Mucosa of rectum (tissue), 2 donors: ENCODE results near the gene ADAM15.

Source experiments
- H3K27ac ChIP-seq, 2 donors: one replicate each; pipeline ENCODE4 v1.7.0; 2013; ENCODE audit warnings: inconsistent platforms in 2 of 2, low read depth in 2 of 2, low read length in 2 of 2
- H3K27me3 ChIP-seq, 2 donors: one replicate each; pipeline ENCODE4 v1.7.0; 2013; ENCODE audit warnings: low read length in 2 of 2; ENCODE audit not compliant: control insufficient read depth in 2 of 2, insufficient read depth in 2 of 2
- H3K36me3 ChIP-seq, 2 donors: one replicate each; pipeline ENCODE4 v1.7.0; 2013; ENCODE audit warnings: low read length in 2 of 2; ENCODE audit not compliant: control insufficient read depth in 2 of 2, insufficient read depth in 2 of 2
- H3K4me1 ChIP-seq, 2 donors: one replicate each; pipeline ENCODE4 v1.7.0; 2013; ENCODE audit warnings: low read length in 2 of 2, mild to moderate bottlenecking in 1 of 2; ENCODE audit not compliant: control insufficient read depth in 2 of 2, insufficient read depth in 2 of 2
- H3K4me3 ChIP-seq, 2 donors: one replicate each; pipeline ENCODE4 v1.7.0; 2013; ENCODE audit warnings: low read length in 2 of 2
- H3K9ac ChIP-seq, 2 donors: one replicate each; pipeline ENCODE4 v1.7.0; 2013; ENCODE audit warnings: low read length in 2 of 2, low read depth in 1 of 2, mild to moderate bottlenecking in 1 of 2
- H3K9me3 ChIP-seq, 2 donors: one replicate each; pipeline ENCODE4 v1.7.0; 2013; ENCODE audit warnings: low read length in 2 of 2; ENCODE audit not compliant: control insufficient read depth in 2 of 2
- donor health status: healthy.
- donor health status: Normal muscosa, but diverticular disease.

Gene ADAM15

GRCh38 chr1:155038602-155039307, 12.4 kb upstream of the ADAM15 start:
- H3K9me3 ChIP-seq: no peaks in the 10 kb centered on the region
- peaks cover 27 to 40% of the 10 kb centered on the region in 2 donors for H3K4me1 ChIP-seq
- no peaks in the 10 kb centered on the region for H3K36me3 ChIP-seq
- H3K27ac ChIP-seq: peak overlapping the region; percentile 85 to 92
- peak overlapping the region in 1 of 2 donors; percentile 26 for H3K4me3 ChIP-seq
- no peaks in the 10 kb centered on the region for H3K27me3 ChIP-seq
- H3K9ac ChIP-seq: peak overlapping the region; percentile 64 to 67

GRCh38 chr1:155039308-155039669, 11.8 kb upstream of the ADAM15 start:
- Histone ChIP-seq H3K9ac (peak overlapping the region; percentile 64 to 67), H3K27me3 (no peaks in the 10 kb centered on the region), H3K9me3 (no peaks in the 10 kb centered on the region), H3K36me3 (no peaks in the 10 kb centered on the region), H3K4me1 (peaks cover 33 to 45% of the 10 kb centered on the region in 2 donors), H3K4me3 (no peak overlapping the region), H3K27ac (peak overlapping the region; percentile 85 to 92)

- Histone ChIP-seq H3K27me3 (no peaks in the 10 kb centered on the region), H3K36me3 (no peaks in the 10 kb centered on the region), H3K4me1 (peaks cover 44 to 57% of the 10 kb centered on the region in 2 donors), H3K27ac (no peak overlapping the region), H3K9me3 (no peaks in the 10 kb centered on the region), H3K4me3 (no peak overlapping the region), H3K9ac (no peak overlapping the region)
Measured at GRCh38 chr1:155040358-155041093, 10.6 kb upstream of the ADAM15 start.

- peak overlapping the region in 1 of 2 donors; percentile 36 for H3K4me3 ChIP-seq
- no peaks in the 10 kb centered on the region for H3K36me3 ChIP-seq
- H3K27ac ChIP-seq: peak overlapping the region; percentile 90 to 97
- H3K9me3 ChIP-seq: no peaks in the 10 kb centered on the region
- H3K4me1 ChIP-seq: peaks cover 43 to 49% of the 10 kb centered on the region in 2 donors
- H3K9ac ChIP-seq: peak overlapping the region; percentile 48 to 74
- no peaks in the 10 kb centered on the region for H3K27me3 ChIP-seq
Measured at GRCh38 chr1:155042789-155043188, 8.3 kb upstream of the ADAM15 start.

GRCh38 chr1:155043301-155043702, 7.8 kb upstream of the ADAM15 start:
- peak overlapping the region; percentile 90 to 97 for H3K27ac ChIP-seq
- H3K9ac ChIP-seq: peak overlapping the region; percentile 48 to 74
- no peaks in the 10 kb centered on the region for H3K9me3 ChIP-seq
- no peaks in the 10 kb centered on the region for H3K36me3 ChIP-seq
- H3K4me3 ChIP-seq: peak overlapping the region; percentile 33 to 36
- peaks cover 38 to 44% of the 10 kb centered on the region in 2 donors for H3K4me1 ChIP-seq
- no peaks in the 10 kb centered on the region for H3K27me3 ChIP-seq

- H3K36me3 ChIP-seq: no peaks in the 10 kb centered on the region
- peak overlapping the region; percentile 90 to 97 for H3K27ac ChIP-seq
- H3K27me3 ChIP-seq: no peaks in the 10 kb centered on the region
- H3K4me3 ChIP-seq: peak overlapping the region; percentile 33 to 36
- H3K9me3 ChIP-seq: no peaks in the 10 kb centered on the region
- peaks cover 36 to 41% of the 10 kb centered on the region in 2 donors for H3K4me1 ChIP-seq
- H3K9ac ChIP-seq: peak overlapping the region; percentile 52 to 74
Measured at GRCh38 chr1:155043793-155044192, 7.3 kb upstream of the ADAM15 start.

- Histone ChIP-seq H3K27me3 (no peaks in the 10 kb centered on the region), H3K9ac (peak overlapping the region; percentile 52 to 74), H3K36me3 (no peaks in the 10 kb centered on the region), H3K4me3 (no peak overlapping the region), H3K27ac (peak overlapping the region; percentile 90 to 97), H3K9me3 (no peaks in the 10 kb centered on the region), H3K4me1 (peaks cover 35 to 41% of the 10 kb centered on the region in 2 donors)
Measured at GRCh38 chr1:155044365-155044764, 6.8 kb upstream of the ADAM15 start.

- Histone ChIP-seq H3K36me3 (no peaks in the 10 kb centered on the region), H3K4me3 (no peak overlapping the region), H3K27me3 (no peaks in the 10 kb centered on the region), H3K4me1 (peaks cover 40 to 46% of the 10 kb centered on the region in 2 donors), H3K9ac (peak overlapping the region in 1 of 2 donors; percentile 74), H3K27ac (peak overlapping the region; percentile 90 to 97), H3K9me3 (no peaks in the 10 kb centered on the region)
Measured at GRCh38 chr1:155044812-155045657, 6.1 kb upstream of the ADAM15 start.

- Histone ChIP-seq H3K36me3 (peaks cover under 1 to 4% of the 10 kb centered on the region in 2 donors), H3K27ac (no peak overlapping the region), H3K4me3 (no peak overlapping the region), H3K9me3 (no peaks in the 10 kb centered on the region), H3K27me3 (no peaks in the 10 kb centered on the region), H3K4me1 (peaks cover 51 to 55% of the 10 kb centered on the region in 2 donors), H3K9ac (no peak overlapping the region)
Measured at GRCh38 chr1:155048449-155049334, 2.4 kb upstream of the ADAM15 start.
